Measurements from ENCODE around the gene TTLL11.
"Not testable (repeated sequence)": the region's sequence is repeated elsewhere in the genome, so short reads cannot be mapped to it uniquely, and the experiment has no call there.

The TTLL11 gene

DNA sequence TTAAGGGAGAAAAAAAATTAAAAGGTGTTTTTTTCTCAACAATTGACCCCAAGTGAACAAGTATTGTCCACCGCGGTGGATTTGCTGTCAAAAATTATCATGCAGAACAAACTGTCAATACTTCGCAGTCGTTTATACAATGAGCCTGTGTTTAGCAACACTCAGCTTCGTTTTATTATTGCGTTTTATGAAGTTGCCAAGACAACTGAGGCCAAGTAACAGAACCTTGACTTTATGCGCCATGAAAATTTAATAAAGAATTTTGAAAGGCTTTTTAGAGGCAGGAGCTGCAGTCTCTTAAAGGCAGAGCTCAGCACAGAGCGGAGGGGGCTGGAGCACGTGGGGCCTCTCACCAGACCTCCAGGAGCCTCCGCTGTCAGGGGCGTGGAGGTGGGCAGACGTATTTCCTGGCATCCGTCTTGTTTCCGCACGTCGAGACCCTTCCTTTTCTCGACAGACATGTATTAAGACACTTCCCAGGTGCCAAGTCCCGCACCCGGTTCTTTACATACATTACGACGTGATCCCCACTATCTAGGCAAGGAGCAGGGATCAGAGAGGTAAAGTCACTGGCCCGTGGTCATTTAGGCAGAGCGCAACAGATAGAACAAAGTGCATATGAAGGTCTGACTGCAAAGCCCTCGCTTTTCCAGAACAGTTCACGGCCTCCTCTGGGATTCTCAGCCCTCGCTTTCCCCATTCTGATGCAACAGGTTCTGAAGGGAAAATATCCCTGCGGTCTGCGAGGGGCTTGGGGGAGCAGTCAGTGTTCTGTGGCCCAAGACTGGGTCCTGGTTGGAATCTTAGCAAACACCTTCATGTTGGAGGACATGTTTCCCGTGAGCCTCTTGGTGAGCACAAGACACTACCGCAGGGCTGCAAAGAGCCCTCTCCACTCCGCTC, 277.3 kb downstream of the TTLL11 start:
- no peak for DNase-seq (ENCODE audit: low read depth in 2 of 2)

DNA sequence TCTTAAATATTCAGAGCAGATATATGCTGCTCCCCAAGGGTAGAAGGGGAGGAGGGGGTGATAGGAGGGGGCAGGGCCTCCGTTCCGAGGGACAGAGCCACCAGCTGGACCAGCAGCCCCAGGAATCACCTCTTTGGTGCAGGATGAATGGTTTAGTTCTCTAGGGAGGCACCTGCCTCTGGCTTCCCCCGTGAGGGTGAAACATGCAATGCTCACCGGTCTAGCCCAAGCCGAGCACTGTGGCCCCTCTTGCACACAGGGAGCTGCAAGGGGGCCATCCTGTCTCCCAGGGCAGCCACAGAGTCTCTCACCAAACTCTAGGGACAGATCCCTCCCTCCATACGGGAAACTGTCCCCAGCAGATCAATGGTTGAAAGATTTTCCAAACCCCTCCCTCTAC, 278.0 kb downstream of the TTLL11 start:
- no peak for DNase-seq (ENCODE audit: low read depth in 2 of 2)

DNA sequence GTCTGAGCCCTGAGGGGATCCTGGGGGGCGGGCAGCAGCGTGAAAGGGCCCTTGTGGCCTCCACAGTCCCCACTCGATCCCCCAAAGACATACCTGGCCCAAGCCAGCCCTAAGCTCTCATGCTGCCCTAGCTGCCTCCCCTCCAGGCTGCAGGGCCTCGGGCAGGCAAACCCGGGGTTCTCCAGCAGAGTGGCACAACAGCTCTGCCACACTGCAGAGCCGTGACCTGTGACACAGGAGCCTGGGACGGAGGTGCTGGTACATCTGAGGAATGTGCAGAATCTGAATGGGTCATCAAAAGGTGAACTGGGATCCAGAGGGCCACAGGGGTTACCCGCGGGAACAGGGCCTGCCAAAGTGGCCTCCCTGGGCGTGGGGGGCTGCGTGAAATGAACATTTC, 278.5 kb downstream of the TTLL11 start:
- DNase-seq (ENCODE audit: low read depth in 2 of 2) = no peak

DNA sequence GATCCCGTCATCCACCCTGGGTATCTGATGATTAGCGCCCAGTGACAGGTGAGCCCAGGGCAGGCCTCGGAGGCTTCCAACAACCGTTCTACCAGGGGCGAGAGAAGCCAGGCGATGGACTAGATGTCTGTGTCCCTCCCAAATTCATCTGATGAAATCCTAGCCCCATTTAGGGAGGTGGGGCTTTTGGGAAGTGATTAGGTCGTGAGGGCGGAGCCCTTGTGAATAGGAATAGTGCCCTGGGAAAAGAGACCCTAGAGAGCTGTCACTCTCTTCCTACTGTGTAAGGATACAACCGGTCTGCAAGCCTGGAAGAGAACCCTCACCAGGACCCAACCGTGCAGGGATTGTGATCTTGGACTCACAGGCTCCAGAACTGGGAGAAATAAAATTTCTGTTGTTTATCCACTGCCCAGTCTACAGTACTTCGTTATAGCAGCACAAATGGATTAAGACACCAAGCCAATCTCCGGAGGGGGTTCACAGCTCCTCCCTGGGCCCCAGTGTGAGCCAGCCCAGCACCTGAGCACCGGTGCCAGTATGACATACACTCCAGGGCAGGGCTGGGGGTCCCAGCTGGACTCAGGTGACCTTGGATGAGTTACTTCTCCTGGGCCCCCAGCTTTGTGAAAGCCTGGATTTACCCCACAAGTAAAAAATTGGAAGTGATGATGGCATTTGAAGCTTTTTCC, 279.4 kb downstream of the TTLL11 start:
- no peak for DNase-seq (ENCODE audit: low read depth in 2 of 2)

DNA sequence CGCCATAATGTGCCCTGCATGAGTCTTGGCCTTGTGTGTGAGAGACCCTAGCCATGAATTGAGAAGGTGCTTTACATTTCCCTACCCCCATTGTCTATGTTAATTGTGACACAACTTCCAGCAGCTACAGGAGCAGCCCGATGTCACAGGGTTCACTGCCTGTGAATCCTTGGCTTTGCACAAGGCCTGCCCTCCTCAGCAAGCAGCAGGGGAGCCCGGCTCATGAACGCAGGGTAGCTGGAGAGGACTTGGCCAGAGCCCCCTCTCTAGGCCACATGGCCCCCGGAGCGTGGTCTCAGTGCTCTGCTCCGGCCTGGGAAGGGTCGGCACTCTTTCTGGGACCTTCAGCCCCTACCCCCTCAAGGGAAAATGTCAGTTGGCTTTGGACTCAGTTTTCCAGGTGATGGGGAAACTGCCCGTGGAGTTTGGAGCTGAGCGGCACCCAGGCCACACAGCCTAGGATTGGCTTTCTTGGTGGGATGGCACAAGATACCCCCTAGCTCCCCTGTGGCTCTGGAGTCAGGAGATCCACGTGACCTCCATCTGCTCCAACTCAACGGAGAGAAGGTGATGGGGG, 280.9 kb downstream of the TTLL11 start:
- no peak for DNase-seq (ENCODE audit: low read depth in 2 of 2)

DNA sequence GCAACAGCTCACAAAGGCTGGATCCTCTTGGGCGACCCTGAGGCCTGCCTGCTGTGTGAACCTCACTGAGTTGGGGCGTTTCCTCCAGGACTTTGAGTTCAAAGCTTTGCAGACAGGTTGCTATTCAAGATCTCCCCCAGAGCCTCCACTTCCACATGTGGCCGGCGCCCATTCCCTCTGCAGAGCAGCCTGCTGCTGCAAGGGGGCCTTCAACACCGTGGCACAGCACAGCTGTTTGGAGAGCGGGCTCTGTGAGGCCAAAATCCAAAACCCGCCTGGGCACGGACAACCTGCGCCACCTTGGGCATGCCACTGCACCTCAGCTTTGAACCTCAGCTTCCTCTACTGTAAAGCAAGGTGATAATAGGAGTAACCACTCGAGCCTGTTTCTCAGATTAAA, 281.4 kb downstream of the TTLL11 start:
- no peak for DNase-seq (ENCODE audit: low read depth in 2 of 2)

DNA sequence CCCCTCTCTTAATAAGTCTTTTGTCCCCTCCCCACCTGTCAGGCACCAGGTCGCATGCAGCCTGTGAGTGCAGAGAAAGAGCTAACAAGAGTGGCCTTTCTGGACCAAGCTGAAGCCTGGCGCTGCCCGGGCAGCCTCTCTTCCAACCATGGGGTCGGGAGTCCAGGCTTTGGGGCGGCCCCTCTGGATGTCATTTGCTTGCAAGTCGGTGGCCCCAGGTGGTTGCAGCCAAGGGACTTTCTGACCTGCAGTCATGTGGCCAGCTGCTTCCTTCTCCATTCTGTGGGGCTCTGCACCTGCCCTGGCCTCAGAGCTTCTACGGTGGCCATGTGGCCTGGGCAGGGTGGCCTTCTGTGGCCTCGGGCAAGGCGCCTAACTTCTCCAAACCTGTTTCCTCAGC, 282.0 kb downstream of the TTLL11 start:
- no peak for DNase-seq (ENCODE audit: low read depth in 2 of 2)

DNA sequence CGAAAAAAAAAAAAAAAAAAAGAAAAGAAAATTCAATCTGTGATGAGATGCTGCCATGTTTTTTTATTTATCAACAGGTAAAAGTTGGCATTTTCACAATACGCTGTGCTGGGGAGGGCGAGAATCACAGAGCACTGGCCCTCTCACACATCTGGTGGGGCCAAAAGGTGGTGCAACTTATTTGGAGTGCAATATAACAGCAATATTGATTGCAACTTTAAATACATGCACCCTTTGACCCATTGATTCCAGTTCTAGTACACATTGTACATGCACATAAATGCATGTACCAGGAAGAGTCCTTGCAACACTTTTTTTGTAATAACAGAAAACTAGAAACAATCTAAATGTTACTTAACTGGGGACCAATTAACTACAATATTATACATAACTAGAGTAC, 282.6 kb downstream of the TTLL11 start:
- no peak for DNase-seq (ENCODE audit: low read depth in 2 of 2)

DNA sequence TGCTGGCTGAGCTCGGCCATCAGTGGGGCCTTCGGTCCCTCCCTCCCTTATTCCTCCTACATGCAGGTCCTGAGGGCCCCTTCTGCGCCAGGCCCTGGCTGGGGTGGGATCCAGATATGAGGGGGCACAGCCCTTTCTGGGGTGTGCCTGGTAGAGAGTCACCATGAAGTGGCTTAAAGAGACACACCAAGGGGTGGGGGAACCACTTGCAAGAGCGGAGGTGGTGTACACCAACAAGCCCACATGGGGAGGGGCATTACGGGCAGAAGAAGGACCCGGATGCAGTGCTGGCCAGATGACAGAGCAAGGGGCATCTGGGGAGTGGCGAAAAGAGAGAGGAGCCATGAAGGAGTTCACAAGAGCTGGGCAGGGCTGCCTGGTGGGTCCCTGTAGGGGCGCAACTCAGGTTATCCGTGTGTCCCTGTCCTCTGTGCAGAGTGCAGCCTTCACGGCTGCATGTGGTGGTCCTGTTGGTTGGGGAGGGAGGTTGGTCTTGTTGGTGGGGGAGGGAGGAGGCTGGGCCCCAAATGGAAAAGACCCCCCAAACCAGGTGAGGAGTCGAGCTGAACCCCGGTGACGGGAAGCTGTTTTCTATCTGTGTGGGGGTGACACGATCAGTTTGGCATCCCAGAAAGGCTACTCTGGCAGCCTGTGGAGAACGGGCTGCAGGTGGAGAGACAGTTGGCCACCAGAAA, 283.6 kb downstream of the TTLL11 start:
- no peak for DNase-seq (ENCODE audit: low read depth in 2 of 2)

DNA sequence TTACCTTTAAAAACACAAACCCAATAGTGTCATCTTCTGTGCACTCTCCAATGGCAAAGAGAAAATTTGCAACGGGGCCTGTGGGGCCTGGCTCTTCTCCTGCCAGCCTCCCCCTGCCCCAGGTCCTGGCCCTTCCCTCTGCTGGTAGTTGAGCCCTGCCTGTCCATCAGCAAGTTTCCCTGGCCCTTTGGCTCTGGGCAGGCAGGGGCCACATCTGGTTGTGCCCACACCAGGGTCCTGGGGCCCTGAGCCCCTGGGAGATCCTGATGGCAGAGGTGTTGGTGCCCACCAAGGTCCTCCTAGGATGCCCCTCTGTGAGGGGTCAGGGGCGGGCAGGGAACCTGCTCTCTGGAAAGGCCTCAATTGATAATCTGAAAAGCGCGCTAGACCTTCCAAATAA, 284.3 kb downstream of the TTLL11 start:
- DNase-seq (ENCODE audit: low read depth in 2 of 2) = no peak

DNA sequence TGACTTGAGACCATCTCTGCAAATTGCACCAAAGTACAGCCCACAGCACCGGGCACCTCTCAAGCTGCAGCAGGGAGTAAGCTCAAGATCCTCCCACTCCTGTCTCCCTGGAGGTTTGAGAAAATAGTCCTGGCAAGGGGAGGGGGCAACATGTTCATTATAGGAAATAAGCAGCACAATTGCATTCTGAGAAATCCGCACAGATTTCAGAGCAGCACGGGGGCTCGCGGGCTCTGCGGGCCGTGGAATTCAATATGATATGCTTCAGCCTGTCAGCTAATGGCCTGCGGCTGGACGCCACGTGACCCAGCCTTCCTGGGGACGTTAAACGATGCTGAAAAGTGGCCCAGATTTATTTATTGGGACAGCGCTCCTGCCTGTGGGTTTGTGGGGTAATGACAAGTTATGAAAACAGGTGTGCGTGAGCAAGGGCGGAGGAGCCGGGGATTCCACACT, 285.3 kb downstream of the TTLL11 start:
- no peak for DNase-seq (ENCODE audit: low read depth in 2 of 2)

DNA sequence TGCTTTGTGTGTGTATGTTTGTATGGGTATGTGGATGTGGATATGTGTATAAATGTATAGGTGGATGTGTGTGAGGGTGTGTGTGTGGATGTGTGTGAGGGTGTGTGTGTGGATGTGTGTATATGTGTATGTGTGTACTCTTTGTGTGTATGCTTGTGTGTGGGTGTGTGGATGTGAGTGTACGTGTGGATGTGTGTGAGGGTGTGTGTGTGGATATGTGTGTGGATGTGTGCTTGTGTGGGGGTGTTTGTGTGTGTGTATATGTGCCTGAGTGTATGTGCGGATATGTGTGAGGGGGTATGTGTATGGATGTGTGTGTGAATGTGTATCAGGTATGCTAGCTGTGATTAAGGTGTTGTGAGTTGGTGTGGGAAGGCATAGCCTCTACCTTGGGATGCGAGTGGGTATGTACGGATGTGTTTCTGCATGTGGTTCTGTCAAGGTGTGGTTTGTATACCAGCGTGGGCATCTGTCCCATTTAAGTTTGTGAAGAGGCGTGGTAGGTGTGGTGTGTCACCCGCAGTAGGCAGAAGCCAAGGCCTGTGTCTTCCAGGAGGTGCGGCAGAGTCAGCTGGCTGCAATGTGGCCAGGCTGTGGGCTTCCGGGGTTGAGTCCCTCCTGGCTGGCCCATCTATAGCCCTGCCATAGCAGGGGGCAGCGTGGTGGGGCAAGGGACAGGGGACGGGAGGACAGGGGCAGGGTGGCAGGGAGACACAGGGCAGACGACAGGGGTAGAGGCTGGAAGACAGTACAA, 285.9 kb downstream of the TTLL11 start:
- DNase-seq (ENCODE audit: low read depth in 2 of 2) = no peak

DNA sequence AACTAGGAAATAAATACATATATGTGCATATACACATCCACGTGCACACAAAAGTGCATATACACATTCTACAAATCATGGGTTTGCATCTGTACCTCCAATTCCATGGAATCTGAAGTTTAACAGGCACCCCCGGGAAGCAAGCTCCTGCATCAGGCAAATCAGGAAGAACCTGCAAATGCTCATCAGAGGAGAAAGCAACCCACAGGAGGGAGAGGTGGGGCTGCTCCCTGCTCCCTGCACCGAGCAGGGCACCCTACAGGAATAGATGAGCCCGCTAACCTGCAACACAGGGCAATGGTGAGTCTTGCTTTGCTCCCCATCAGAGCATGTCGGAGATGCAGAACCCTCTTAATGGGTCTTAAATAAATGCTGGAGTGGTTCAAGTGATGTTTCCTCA, 290.4 kb downstream of the TTLL11 start:
- no peak for DNase-seq (ENCODE audit: low read depth in 2 of 2)

DNA sequence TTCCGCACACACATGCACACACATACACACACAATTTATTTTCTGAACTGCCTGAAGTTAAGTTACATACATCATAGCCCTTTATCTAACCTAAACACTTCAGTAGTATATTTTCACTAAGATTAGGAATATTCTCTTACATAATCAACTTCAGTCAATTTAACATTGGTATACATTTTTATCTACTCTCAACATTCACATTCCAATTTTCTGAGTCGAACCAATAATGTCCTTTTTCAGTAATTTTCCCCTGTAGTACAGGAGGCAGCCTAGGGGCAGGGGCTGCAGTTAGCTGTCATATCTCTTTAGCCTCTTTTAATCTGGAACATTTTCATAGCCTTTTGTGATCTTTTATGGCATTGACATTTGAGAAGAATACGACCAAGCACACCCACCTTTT, 291.5 kb downstream of the TTLL11 start:
- DNase-seq (ENCODE audit: low read depth in 2 of 2) = no peak

DNA sequence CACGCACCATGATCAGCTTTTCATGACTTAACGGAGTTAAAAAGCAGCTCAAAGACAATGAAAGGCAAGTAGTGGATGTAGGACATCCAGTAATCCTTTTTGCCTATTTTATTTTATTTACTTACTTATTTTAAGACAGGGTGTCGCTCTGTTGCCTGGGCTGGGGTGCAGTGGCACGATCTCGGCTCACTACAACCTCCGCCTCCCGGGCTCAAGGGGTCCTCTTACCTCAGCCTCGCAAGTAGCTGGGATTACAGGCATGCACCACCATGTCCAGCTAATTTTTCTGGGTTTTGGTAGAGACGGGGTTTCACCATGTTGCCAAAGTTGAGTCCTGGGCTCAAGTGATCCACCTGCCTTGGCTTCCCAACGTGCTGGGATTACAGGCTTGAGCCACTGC, 292.7 kb downstream of the TTLL11 start:
- DNase-seq (ENCODE audit: low read depth in 2 of 2) = no peak

DNA sequence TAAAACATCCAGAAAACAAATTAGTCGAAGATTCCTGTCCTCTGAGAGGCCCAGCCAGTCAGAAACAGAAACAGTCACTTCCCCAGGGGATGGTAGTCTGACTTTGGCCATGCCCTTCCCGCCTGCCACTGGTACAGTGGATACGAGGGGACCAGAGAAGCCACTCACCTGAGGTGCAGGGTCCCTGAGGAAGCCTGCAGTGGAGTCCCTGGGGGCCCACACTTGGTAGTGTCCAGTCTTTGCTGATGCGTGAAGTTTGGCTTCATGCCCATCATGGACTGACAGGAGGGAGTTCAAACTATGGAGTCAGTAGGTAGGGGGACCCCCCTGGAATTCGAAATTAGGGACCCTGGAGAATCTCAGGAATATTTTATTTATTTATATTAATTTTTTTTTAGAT, 294.2 kb downstream of the TTLL11 start:
- no peak for DNase-seq (ENCODE audit: low read depth in 2 of 2)

DNA sequence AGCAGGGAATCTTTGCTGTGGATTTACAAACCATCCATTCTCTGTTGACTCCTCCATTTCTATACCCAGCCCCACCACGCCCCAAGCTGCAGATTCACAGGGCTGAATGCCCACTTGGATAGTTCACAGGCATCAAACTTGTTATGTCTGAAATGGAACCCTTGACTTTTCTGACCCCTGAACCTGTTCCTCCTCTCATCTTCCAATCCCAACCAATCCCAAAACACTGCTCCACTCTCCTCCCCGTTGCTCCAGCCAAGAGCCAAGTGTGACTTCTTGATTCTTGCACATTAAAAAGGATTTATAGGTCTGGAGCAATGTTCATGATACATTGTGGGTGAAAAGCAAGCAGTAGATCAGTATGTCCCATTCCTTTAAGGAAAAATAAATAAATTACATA, 296.0 kb downstream of the TTLL11 start:
- DNase-seq (ENCODE audit: low read depth in 2 of 2) = no peak

DNA sequence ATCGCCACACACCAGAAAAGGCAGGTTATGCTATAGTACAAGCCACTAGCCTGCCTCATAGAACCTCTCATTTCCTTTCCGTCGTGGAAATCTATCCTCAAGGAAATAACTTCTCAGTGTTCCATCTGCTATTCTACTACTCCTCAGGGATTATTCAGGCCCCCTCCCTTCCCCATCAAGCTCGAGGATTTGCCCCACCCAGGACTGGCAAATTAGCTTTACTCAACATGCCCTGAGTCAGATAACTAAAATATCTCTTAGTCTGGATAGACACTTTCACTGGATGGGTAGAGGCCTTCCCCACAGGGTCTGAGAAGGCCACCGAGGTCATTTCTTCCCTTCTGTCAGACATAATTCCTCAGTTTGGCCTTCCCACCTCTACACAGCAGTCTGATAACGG, 298.8 kb downstream of the TTLL11 start:
- DNase-seq (ENCODE audit: low read depth in 2 of 2) = not testable (repeated sequence)

DNA sequence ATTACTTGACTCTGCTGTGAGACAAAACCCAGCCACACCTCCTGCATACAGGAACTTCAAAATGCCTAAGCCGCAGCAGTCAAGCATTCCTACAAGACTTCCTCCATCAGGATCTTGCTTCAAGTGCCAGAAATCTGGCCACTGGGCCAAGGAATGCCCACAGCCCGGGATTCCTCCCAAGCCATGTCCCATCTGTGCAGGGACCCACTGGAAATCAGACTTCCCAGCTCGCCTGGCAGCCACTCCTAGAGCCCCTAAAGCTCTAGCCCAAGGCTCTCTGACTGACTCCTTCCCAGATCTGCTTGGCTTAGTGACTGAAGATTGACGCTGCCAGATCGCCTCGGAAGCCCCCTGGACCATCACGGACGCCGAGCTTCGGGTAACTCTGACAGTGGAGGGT, 300.6 kb downstream of the TTLL11 start:
- not testable (repeated sequence) for DNase-seq (ENCODE audit: low read depth in 2 of 2)

DNA sequence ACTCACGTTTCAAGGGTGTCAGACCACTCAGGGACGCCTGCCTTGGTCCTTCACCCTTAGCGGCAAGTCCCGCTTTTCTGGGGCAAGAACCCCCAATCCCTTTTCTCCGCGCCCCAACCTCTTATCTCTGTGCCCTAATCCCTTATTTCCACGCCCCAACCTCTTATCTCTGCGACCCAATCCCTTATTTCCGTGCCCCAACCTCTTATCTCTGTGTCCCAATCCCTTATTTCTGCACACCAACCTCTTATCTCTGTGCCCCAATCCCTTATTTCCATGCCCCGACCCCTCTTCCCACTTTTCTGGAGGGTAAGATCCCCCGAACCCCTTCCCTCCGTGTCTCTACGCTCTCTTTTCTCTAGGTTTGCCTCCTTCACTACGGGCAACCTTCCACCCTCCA, 302.3 kb downstream of the TTLL11 start:
- no peak for DNase-seq (ENCODE audit: low read depth in 2 of 2)

DNA sequence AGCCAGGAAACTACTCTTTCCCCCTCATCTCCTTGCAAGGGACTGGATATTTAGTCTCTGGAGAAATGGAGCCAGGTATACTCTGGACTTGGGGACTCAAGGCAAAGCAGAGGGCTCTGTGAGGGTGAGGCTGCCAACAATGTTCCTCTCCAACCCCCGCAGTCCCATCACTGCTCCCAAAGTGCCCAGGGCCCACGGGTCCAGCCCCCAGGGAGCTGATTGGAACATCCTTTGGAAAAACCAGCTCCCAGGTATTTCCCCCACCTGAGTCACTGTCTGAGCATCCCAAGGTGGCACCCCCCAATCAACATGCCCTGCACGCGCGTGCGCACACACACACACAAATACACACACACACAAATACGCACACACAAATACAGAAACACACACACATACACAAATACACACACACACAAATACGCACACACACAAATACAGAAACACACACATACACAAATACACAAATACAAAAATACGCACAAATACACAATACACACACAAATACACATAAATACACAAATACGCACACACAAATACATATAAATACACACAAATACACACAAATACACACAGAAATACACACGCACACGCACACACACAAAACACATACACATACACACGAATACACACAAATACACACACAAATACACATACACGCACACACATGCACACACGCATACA, 304.3 kb downstream of the TTLL11 start:
- DNase-seq (ENCODE audit: low read depth in 2 of 2) = no peak
